ENCODE measurements around the gene CTTNBP2. TPM values are rescaled to one million over a fixed set of nuclear protein-coding genes. Genes with fewer than 3 reads are reported as not detected.

The CTTNBP2 gene
- polyA plus RNA-seq, 1 of the 3 experiments (the other 2 are of a cell fraction) = not detected

GRCh38 chr7:117835016-117835664 lies 38.1 kb downstream of the CTTNBP2 start:
- Histone ChIP-seq H4K20me1 (ENCODE audit: insufficient read depth) (no peaks in the 10 kb centered on the region), H3K36me3 (replicated peaks in 1 of 2; ENCODE audit: control insufficient read depth in 1 of 2, insufficient read depth in 2 of 2, low read length in 1 of 2) (no peaks in the 10 kb centered on the region), H3K27me3 (ENCODE audit: insufficient read depth) (no peaks in the 10 kb centered on the region; the same call in 1 of the 2 replicates), H3K4me2 (no peak overlapping the region), H3K9me3 (no peaks in the 10 kb centered on the region), H3K4me1 (ENCODE audit: control insufficient read depth in 1 of 2, insufficient read depth in 2 of 2, low read depth in 1 of 2, low read length in 1 of 2) (no peaks in the 10 kb centered on the region), H3K79me2 (ENCODE audit: insufficient read depth) (no peaks in the 10 kb centered on the region), H3K27ac (ENCODE audit: low read depth in 2 of 2, low read length in 1 of 2) (no peak overlapping the region), H3K4me3 (ENCODE audit: low read depth in 2 of 2, low read length in 1 of 2) (no peak overlapping the region), H3F3A (replicated peaks; ENCODE audit: insufficient read depth) (no peaks in the 10 kb centered on the region), H3K9ac (no peak overlapping the region), H3K9me2 (no peaks in the 10 kb centered on the region), H2AFZ (ENCODE audit: low read depth) (no peak overlapping the region)
- ChIA-PET POLR2A (no interaction called here), CTCF (no interaction called here)
- 6% methylated on average over 4 of the region's 4 CpGs for WGBS (ENCODE audit: low lambda C conversion rate)
- TF ChIP-seq JUND (IDR thresholded peaks at IDR 0.05) (no peak), CHD2 (IDR thresholded peaks at IDR 0.05; ENCODE audit: low read length, partially characterized antibody) (no peak), FOXJ3 (CRISPR knock-in tag; IDR thresholded peaks at IDR 0.05) (no peak), ELF1 (IDR thresholded peaks at IDR 0.05) (no peak), MAX (IDR thresholded peaks at IDR 0.05; ENCODE audit: low read depth) (no peak)
- DNase-seq = no peak

GRCh38 chr7:117830422-117830954 lies 42.8 kb downstream of the CTTNBP2 start:
- H3K27me3 ChIP-seq (ENCODE audit: insufficient read depth) = no peaks in the 10 kb centered on the region; the same call in 1 of the 2 replicates
- no peak overlapping the region for H3K4me2 ChIP-seq
- CTCF ChIA-PET = interaction anchor here (1.2 kb wide), 1 partner anchor 366 kb away, joined by 3 read pairs; no protein-coding TSS in a partner anchor
- no peaks in the 10 kb centered on the region for H3K36me3 ChIP-seq (replicated peaks in 1 of 2; ENCODE audit: control insufficient read depth in 1 of 2, insufficient read depth in 2 of 2, low read length in 1 of 2)
- H3K4me1 ChIP-seq (ENCODE audit: control insufficient read depth in 1 of 2, insufficient read depth in 2 of 2, low read depth in 1 of 2, low read length in 1 of 2) = peaks cover 0 to 21% of the 10 kb centered on the region in 2 experiments; a peak in 2 of 4 replicates
- no peaks in the 10 kb centered on the region for H3K9me2 ChIP-seq
- H3K27ac ChIP-seq (ENCODE audit: low read depth in 2 of 2, low read length in 1 of 2) = no peak overlapping the region
- H3K9ac ChIP-seq = no peak overlapping the region
- no peak overlapping the region for H2AFZ ChIP-seq (ENCODE audit: low read depth)
- no peaks in the 10 kb centered on the region for H3K9me3 ChIP-seq
- H4K20me1 ChIP-seq (ENCODE audit: insufficient read depth) = no peaks in the 10 kb centered on the region
- no peaks in the 10 kb centered on the region for H3F3A ChIP-seq (replicated peaks; ENCODE audit: insufficient read depth)
- H3K79me2 ChIP-seq (ENCODE audit: insufficient read depth) = no peaks in the 10 kb centered on the region
- POLR2A ChIA-PET = no interaction called here
- no peak overlapping the region for H3K4me3 ChIP-seq (ENCODE audit: low read depth in 2 of 2, low read length in 1 of 2)
- 9% methylated on average over 5 of the region's 5 CpGs for WGBS (ENCODE audit: low lambda C conversion rate)
- DNase-seq = no peak
- TF ChIP-seq NFIC (IDR thresholded peaks at IDR 0.05; ENCODE audit: borderline replicate concordance) (no peak), MXI1 (IDR thresholded peaks at IDR 0.05; ENCODE audit: low read depth, low read length) (no peak), RFX5 (IDR thresholded peaks at IDR 0.05; ENCODE audit: low read length) (no peak), TAF1 (IDR thresholded peaks at IDR 0.05; ENCODE audit: borderline replicate concordance, low read depth, low read length) (no peak), CHD2 (IDR thresholded peaks at IDR 0.05; ENCODE audit: low read length, partially characterized antibody) (no peak), NRF1 (IDR thresholded peaks at IDR 0.05; ENCODE audit: low read depth, low read length) (no peak), TCF12 (IDR thresholded peaks at IDR 0.05) (no peak), USF1 (IDR thresholded peaks at IDR 0.05; ENCODE audit: borderline replicate concordance, low read depth) (no peak), PBX3 (IDR thresholded peaks at IDR 0.05) (no peak), USF2 (IDR thresholded peaks at IDR 0.05; ENCODE audit: borderline replicate concordance, low read depth, low read length) (no peak), YY1 (IDR thresholded peaks at IDR 0.05; ENCODE audit: low read depth) (no peak), CTCF (IDR thresholded peaks at IDR 0.05) (no peak), EZH2phosphoT487 (IDR thresholded peaks at IDR 0.05; ENCODE audit: borderline replicate concordance, low read depth) (no peak), IRF3 (IDR thresholded peaks at IDR 0.05; ENCODE audit: low read depth, low read length) (no peak), MAX (IDR thresholded peaks at IDR 0.05; ENCODE audit: low read depth) (no peak)
